Astrocyte (in vitro differentiated cells and primary cell): ENCODE results near the gene RIN1. TPM values are rescaled to one million over a fixed set of nuclear protein-coding genes. Genes with fewer than 3 reads are reported as not detected.
A peak's percentile ranks its signal among the peaks of the same experiment; 100 is the strongest.
"Not testable (repeated sequence)": the region's sequence is repeated elsewhere in the genome, so short reads cannot be mapped to it uniquely, and the experiment has no call there.

Source experiments
- DNase-seq: peaks from one replicate; pipeline ENCODE4 v3.0.0-alpha.2; 2010; ENCODE audit warnings: low read depth
- FAIRE-seq: peaks from 2 replicates; lab custom pipeline; 2011; peaks lifted over from hg19 to GRCh38; lab: Jason Lieb, UNC
- H2AFZ ChIP-seq: 2 replicates; pipeline ENCODE4 v1.6.0; 2012; ENCODE audit warnings: low read depth, low read length, inconsistent platforms
- H3K27ac ChIP-seq: 2 replicates; pipeline ENCODE4 v1.5.1; 2011; ENCODE audit warnings: low read depth, low read length, inconsistent platforms
- H3K27me3 ChIP-seq: 2 replicates; pipeline ENCODE4 v1.6.0; 2011; ENCODE audit warnings: low read length, inconsistent platforms; ENCODE audit not compliant: insufficient read depth
- H3K36me3 ChIP-seq: 2 replicates; pipeline ENCODE4 v1.5.1; 2011; ENCODE audit warnings: low read length, inconsistent platforms; ENCODE audit not compliant: insufficient read depth
- H3K4me1 ChIP-seq: 2 replicates; pipeline ENCODE4 v1.5.1; 2011; ENCODE audit warnings: low read length, inconsistent platforms; ENCODE audit not compliant: insufficient read depth
- H3K4me2 ChIP-seq: 2 replicates; pipeline ENCODE4 v1.6.0; 2012; ENCODE audit warnings: low read length, inconsistent platforms
- H3K4me3 ChIP-seq: 2 replicates; pipeline ENCODE4 v1.5.1; 2011; ENCODE audit warnings: low read depth, mild to moderate bottlenecking, low read length, inconsistent platforms; ENCODE audit not compliant: insufficient read depth
- H3K79me2 ChIP-seq: 2 replicates; pipeline ENCODE4 v1.6.0; 2012; ENCODE audit warnings: mild to moderate bottlenecking, low read length, inconsistent platforms; ENCODE audit not compliant: insufficient read depth
- H3K9ac ChIP-seq: 2 replicates; pipeline ENCODE4 v1.6.0; 2012; ENCODE audit warnings: mild to moderate bottlenecking, low read length, inconsistent platforms
- H3K9me3 ChIP-seq: 2 replicates; pipeline ENCODE4 v1.5.1; 2012; ENCODE audit warnings: low read depth, mild to moderate bottlenecking, low read length, inconsistent platforms; ENCODE audit not compliant: insufficient read depth
- H4K20me1 ChIP-seq: 2 replicates; pipeline ENCODE4 v1.6.0; 2012; ENCODE audit warnings: low read length, inconsistent platforms; ENCODE audit not compliant: insufficient read depth
- H3K27ac Mint-ChIP-seq: one replicate; pipeline ENCODE4 v1.8.0; 2021; ENCODE audit warnings: mild to moderate bottlenecking, mixed read lengths; ENCODE audit not compliant: unreplicated experiment
- H3K27me3 Mint-ChIP-seq: one replicate; pipeline ENCODE4 v1.8.0; 2021; ENCODE audit warnings: low read depth, mixed read lengths; ENCODE audit not compliant: unreplicated experiment
- H3K36me3 Mint-ChIP-seq: one replicate; pipeline ENCODE4 v1.8.0; 2021; ENCODE audit warnings: low read depth, mixed read lengths; ENCODE audit not compliant: unreplicated experiment
- H3K4me1 Mint-ChIP-seq: one replicate; pipeline ENCODE4 v1.8.0; 2021; ENCODE audit warnings: low read depth, mixed read lengths; ENCODE audit not compliant: unreplicated experiment
- H3K4me3 Mint-ChIP-seq: one replicate; pipeline ENCODE4 v1.8.0; 2021; ENCODE audit warnings: mild to moderate bottlenecking, moderate library complexity, mixed read lengths; ENCODE audit not compliant: unreplicated experiment
- H3K9me3 Mint-ChIP-seq: one replicate; pipeline ENCODE4 v1.8.0; 2021; ENCODE audit warnings: mild to moderate bottlenecking, mixed read lengths; ENCODE audit not compliant: unreplicated experiment
- CTCF ChIP-seq: IDR thresholded peaks from 2 replicates; pipeline ENCODE4 v1.5.1; 2011; ENCODE audit warnings: low read depth, mild to moderate bottlenecking, inconsistent platforms, low read length, moderate library complexity; ENCODE audit not compliant: insufficient read depth
- EZH2 ChIP-seq: IDR thresholded peaks from 2 replicates; pipeline ENCODE4 v1.6.1; 2012; ENCODE audit warnings: mild to moderate bottlenecking, low read length, inconsistent platforms; ENCODE audit not compliant: insufficient read depth
- total RNA-seq: library from RNA; stranded (reverse); gene quantifications from 2 replicates; pipeline ENCODE4 v1.2.1, GENCODE V29; 2021

RIN1 gene
- total RNA-seq, 1 donor from 2014 or later: 12.0 TPM

- H3K4me3 Mint-ChIP-seq: peak overlapping the region; percentile 91
- H3K36me3 Mint-ChIP-seq: no peaks in the 10 kb centered on the region
- H3K36me3 ChIP-seq: no peaks in the 10 kb centered on the region
- H3K27ac ChIP-seq: peak overlapping the region; percentile 69
- peak overlapping the region; percentile 76 for H3K9ac ChIP-seq
- H3K9me3 ChIP-seq: no peaks in the 10 kb centered on the region
- H3K4me1 Mint-ChIP-seq: peaks cover 16% of the 10 kb centered on the region
- FAIRE-seq: no peak
- TF ChIP-seq CTCF: no peak
- no peak for TF ChIP-seq EZH2
- peak overlapping the region; percentile 95 for H3K27ac Mint-ChIP-seq
- peaks cover 35% of the 10 kb centered on the region for H3K4me1 ChIP-seq
- peak; percentile 86 for DNase-seq
- H3K4me3 ChIP-seq: peak overlapping the region; percentile 65
- H3K27me3 Mint-ChIP-seq: peaks cover 13% of the 10 kb centered on the region
- H4K20me1 ChIP-seq: peaks cover 15% of the 10 kb centered on the region
- H3K4me2 ChIP-seq: peak overlapping the region; percentile 92
- peaks cover 32% of the 10 kb centered on the region for H3K79me2 ChIP-seq
- no peaks in the 10 kb centered on the region for H3K27me3 ChIP-seq
- no peaks in the 10 kb centered on the region for H3K9me3 Mint-ChIP-seq
- peak overlapping the region; percentile 93 for H2AFZ ChIP-seq
Measured at GRCh38 chr11:66311965-66312548, 24.2 kb downstream of the RIN1 start.

- Histone ChIP-seq H3K79me2 (peaks cover 29% of the 10 kb centered on the region), H3K4me3 (peak overlapping the region; percentile 65), H3K4me2 (peak overlapping the region; percentile 92), H3K27me3 (no peaks in the 10 kb centered on the region), H3K9ac (peak overlapping the region; percentile 76), H3K4me1 (peaks cover 31% of the 10 kb centered on the region), H3K36me3 (no peaks in the 10 kb centered on the region), H4K20me1 (peaks cover 15% of the 10 kb centered on the region), H2AFZ (peak overlapping the region; percentile 93), H3K9me3 (no peaks in the 10 kb centered on the region), H3K27ac (no peak overlapping the region)
- no peaks in the 10 kb centered on the region for H3K36me3 Mint-ChIP-seq
- peak overlapping the region; percentile 95 for H3K27ac Mint-ChIP-seq
- peaks cover 16% of the 10 kb centered on the region for H3K4me1 Mint-ChIP-seq
- DNase-seq (no peak), FAIRE-seq (no peak)
- TF ChIP-seq CTCF (peak; percentile 87), EZH2 (no peak)
- H3K4me3 Mint-ChIP-seq: peak overlapping the region; percentile 91
- H3K27me3 Mint-ChIP-seq: peaks cover 14% of the 10 kb centered on the region
- H3K9me3 Mint-ChIP-seq: no peaks in the 10 kb centered on the region
Measured at GRCh38 chr11:66311470-66311964, 24.7 kb downstream of the RIN1 start.

- H3K36me3 ChIP-seq: not testable (repeated sequence)
- Mint-ChIP-seq H3K4me3 (peak overlapping the region; percentile 60), H3K27me3 (peaks cover 18% of the 10 kb centered on the region)
Measured at GRCh38 chr11:66310803-66311440, 25.3 kb downstream of the RIN1 start.

More at GRCh38 chr11:66310803-66311440, 25.3 kb downstream of the RIN1 start:
- H4K20me1 ChIP-seq: peaks cover 13% of the 10 kb centered on the region
- not testable (repeated sequence) for H3K9ac ChIP-seq, FAIRE-seq, H3K9me3 ChIP-seq, H3K27me3 ChIP-seq, H3K27ac ChIP-seq, H3K4me2 ChIP-seq, H3K4me3 ChIP-seq, H3K9me3 Mint-ChIP-seq, DNase-seq, H3K36me3 Mint-ChIP-seq, H2AFZ ChIP-seq
- H3K79me2 ChIP-seq: peaks cover 23% of the 10 kb centered on the region
- H3K4me1 Mint-ChIP-seq: peaks cover 16% of the 10 kb centered on the region
- H3K4me1 ChIP-seq: peaks cover 27% of the 10 kb centered on the region
- H3K27ac Mint-ChIP-seq: peak overlapping the region; percentile 18
